Pons (tissue), 1 donor: ENCODE measurements around the gene FAAP100.
A peak's percentile ranks its signal among the peaks of the same experiment; 100 is the strongest.
"Not testable (repeated sequence)": the region's sequence is repeated elsewhere in the genome, so short reads cannot be mapped to it uniquely, and the experiment has no call there.

Experiments used
- DNase-seq: peaks from one replicate; pipeline ENCODE4 v3.0.0-alpha.2; 2016; ENCODE audit warnings: low spot score

Gene FAAP100, protein sequence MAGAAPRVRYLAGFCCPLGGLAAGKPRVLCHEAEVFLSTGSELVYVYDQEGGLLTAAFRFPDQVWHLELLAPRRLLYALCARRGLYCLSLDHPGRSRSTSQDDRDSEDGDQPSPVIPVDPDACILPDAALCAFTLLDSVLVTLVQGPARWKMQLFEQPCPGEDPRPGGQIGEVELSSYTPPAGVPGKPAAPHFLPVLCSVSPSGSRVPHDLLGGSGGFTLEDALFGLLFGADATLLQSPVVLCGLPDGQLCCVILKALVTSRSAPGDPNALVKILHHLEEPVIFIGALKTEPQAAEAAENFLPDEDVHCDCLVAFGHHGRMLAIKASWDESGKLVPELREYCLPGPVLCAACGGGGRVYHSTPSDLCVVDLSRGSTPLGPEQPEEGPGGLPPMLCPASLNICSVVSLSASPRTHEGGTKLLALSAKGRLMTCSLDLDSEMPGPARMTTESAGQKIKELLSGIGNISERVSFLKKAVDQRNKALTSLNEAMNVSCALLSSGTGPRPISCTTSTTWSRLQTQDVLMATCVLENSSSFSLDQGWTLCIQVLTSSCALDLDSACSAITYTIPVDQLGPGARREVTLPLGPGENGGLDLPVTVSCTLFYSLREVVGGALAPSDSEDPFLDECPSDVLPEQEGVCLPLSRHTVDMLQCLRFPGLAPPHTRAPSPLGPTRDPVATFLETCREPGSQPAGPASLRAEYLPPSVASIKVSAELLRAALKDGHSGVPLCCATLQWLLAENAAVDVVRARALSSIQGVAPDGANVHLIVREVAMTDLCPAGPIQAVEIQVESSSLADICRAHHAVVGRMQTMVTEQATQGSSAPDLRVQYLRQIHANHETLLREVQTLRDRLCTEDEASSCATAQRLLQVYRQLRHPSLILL

DNA sequence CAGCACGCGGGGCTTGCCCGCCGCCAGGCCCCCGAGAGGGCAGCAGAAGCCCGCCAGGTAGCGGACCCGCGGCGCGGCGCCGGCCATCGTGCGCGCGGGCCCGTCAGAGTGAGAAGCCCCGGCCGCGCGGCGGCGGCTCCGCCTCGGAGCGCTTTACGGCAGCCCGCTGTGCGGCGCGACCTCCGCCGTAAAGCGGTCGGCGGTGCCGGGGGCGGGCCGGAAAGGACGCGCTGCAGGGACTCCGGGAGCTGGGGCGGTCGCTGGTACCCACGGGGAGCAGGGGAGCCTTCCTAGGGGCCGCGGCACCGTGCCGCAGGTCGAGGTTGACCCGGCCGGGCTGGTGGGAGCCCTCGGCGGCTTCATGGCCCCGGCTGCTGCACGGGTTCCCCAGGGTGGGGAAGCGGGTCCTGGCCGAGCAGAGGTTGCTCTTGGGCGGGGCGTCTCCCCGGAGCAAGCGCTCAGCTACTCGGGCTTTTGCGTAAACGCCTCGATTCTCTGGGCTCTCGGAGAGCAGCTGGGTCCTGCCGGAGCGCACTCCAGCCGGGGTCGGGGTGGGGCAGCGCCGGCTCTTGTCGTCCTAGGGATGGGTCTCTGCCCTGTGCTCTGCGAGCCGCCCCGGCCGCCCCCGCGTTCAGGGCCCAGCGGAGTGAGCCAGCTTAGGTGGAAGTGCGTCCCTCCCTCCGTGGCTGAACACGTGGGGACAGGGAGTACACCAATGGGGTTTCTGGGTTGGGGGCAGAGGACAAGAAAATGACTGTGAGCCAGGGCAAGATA lies at the start of gene FAAP100:
Gene FAAP100, minus strand, starts transcription at position 110 of the 774 bp plus-strand sequence. Its CDS starts 23 bp downstream, at position 87.
- DNase-seq: peak; percentile 49

DNA sequence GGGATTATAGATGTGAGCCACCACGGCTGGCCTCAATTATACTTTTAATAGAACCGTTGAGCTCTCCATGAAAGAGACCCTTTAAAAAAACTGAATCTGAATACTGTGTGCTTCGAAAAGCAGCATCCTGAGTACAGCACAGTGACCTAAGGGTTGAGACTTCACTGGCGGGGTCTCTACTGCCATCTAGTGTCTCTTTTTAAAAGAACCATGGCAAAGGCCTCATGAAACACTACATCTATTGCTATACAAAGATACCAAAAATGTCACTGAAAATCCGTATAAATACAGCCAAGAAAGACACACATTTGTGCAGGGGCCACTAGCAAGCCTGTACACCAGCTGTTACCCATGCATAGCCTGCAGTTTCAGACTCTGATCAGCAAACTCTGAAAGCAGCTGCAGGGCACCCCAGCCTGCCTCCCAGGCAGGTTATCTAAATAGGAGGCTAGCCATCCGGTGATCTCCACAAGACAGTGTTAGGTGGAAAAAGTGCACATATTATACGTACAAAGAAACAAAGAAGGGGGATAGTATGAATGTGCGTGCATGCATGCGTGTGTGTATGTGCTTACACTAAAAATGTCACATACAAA lies 49.5 kb upstream of the FAAP100 start:
- peak; percentile 62 for DNase-seq

DNA sequence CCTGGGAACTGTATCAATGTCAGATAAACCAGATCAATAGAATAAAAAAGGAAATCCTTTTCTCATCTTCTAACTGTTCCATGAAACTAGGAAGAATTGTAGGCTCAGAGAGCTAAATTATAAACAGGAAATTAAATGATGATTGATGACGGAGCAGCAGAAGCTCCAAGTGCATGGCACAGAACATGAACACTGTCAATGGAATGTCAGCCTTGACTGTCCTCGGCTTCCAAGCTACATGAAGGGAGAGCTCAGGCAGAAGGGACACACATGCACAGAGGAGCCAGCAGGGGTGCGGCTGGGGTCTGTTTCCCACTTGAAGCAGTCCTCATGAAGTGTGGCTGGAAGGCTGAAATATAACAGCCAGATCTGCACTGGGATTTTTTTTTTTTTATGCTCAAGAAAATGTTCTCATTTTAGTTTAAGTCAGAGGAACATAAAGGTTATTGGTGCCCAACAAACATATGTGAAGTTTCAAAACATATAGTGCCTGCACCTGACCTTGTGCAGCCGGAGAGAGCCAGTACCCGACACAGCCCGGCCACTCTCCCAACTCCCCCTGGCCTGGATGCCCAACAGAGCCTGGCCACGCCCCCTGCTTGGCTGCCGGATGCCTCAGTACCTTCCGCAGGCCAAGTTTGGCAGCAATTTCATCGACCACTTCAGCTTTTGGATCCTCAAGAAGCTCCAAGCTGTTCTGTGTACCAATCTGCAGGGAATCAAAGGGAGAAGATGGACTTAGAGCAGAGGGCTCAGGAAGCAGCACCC lies 47.8 kb upstream of the FAAP100 start:
- DNase-seq: no peak

DNA sequence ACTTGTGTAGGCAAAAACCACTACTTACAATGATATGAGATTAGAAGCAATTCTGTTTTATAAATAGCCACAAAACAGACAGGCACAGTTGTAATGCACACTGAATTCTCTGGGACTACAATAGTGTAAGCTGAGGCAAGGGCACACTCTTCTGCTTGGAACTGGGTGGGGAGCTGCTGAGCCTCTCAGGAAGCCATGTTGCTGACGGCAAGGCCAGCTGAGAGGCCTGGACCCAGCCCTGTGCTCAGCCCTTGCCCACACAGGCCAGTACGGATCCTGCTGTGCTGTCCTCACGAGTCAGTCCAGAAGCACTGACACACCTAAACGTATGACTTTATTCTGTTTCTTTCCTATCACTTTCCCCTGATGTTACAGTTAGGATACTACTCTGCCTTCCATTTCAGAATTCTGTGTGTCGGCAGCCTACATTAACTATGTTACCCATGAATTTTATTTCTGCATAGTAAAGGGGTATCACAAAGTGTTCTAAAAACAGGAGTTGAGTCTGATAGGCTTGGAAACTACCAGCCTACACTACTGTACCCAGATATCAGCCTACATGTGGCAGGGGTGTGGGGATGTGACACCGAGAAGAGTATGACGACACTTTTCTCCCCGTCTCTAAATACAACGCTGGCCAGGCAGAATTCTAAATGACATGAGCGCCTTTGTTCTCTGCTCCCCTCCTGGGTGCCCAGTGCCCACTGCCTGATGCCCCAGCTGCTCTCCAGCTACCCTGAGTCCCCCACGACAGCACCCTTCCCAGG lies 41.1 kb upstream of the FAAP100 start:
- DNase-seq: no peak

DNA sequence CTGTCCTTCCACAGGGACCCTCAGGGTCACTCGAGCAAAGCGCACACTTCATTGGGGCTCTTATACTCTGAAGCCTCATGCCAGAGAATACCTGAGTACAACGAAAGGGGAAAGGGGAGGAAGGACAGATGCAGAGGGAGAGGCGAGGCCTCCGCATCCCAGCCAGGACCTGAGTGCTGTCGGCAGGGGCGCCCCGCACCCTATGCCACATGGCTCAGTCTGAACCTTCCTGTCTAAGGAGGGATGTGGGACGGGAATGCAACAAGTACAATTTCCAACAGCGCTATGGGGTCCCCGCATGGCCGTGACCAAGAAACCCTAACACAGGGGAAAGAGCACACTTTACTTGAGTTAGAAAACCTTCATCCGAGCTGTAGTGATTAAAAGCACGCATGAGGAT lies 39.8 kb upstream of the FAAP100 start:
- DNase-seq: no peak

DNA sequence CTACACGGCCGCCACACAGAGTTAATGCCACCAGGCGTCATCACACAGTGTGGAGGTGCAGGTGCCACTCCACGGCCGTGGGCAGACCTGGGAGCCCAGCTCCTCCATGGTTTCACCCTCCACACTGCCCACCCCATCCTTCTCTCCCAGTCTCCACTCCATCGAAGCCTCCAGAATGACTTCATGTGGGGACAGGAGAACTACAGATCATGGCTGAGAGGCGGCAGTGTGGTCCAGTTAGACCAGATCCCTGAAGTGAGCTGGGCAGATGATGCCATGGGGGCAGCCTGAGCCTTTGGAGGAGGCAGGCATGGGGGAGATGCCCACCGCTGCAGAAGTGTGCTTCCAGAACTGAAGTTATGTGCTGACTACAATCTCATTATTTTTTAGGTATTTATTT lies 38.0 kb upstream of the FAAP100 start:
- DNase-seq: no peak

DNA sequence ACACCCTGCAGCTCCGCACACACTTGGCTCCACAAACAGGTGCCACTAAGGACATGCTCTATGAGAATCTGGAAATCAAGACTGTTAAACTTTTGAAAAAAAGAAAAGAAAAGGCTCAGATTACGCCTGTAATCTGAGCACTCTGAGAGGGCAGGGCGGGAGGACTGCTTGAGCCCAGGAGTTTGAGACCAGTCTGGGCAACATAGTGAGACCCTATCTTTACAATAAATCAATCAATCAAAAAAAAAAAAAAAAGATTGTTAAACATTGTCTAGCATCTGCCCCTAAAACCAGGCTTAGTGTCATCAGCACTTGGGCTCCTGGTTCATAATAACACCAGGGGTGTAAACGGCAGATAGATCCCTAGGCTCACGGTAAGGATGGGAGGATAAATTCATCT lies 37.5 kb upstream of the FAAP100 start:
- DNase-seq: no peak

DNA sequence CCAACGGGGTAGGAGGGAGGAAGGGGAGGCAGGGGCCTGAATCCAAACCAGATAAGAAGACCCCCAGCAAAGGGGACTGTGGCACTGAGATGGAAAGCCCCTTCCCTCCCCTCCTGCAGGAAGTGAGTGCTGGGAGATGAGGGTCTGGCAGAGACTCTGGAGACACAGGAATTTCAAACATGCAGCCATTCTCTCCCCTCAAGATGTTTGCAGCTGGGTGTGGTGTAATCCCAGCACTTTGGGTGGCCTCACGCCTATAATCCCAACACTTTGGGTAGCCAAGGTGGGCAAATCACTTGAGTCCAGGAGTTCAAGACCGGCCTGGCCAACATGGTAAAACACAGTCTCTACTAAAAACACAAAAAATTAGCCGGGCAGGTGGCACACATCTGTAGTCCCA lies 33.9 kb upstream of the FAAP100 start:
- no peak for DNase-seq

DNA sequence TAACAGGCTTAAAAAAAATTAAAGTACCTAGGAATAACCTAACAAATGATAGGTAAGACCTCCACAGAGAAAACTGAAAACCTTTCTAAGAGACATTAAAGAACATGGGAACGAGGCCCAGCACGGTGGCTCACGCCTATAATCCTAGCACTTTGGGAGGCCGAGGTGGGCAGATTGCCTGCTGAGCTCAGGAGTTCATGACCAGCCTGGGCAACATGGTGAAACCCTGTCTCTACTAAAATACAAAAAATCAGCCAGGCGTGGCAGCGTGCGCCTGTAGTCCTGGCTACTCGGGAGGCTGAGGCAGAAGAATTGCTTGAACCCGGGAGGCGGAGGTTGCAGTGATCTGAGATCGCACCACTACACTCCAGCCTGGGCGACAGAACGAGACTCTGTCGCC lies 32.6 kb upstream of the FAAP100 start:
- not testable (repeated sequence) for DNase-seq

DNA sequence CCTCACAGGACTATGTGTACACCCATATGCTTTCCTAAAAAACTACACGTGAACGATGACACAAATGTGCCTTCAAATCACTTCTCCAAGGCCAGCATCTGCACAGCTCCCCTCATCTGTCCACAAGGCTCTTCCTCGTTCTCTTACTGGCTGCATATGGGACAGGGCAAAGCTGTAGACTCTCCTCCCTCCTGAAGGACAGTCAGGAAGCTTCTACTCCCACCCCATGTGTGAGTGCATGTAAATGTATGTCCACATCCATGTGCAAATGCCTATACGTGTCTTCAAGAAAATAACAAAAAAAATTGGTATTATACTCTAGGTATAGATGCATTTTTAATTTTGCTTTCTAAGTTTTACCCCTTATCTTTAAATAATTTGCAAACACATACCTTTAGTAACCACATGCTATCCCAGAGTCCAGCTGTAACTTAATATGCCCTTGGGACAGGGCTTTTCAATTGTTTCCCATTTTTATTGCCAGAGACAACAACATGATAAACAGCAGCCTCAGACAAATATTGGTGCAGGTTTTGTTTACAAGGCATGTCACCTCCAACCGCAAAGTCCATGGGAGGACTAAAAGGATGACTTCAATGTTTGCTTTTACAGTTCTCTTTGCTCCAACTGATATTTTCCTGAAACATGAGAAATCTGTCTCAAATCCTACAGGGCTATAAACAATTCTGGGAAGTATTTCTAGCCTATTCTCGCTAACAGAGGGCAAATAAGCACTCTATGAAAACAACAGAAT lies 31.6 kb upstream of the FAAP100 start:
- DNase-seq: no peak

DNA sequence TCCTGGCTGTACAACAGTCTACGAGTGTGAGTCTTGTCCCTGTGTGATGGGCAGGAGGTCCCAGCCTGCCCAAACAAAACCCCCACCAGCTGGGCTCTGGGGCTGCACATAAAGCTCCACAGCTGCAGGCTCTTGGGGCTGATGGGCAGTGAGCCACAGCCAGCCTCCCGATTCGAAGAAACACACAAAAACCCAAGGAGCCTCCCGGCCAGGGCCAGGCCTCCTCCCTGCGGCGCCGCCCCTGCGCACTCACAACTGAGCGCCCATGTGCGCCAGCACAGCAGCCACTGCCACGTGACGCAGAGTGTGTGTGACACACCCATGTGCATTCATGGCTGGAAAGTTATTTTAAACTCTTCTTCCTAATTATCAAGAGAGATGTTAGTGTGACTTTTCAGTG lies 30.6 kb upstream of the FAAP100 start:
- no peak for DNase-seq

DNA sequence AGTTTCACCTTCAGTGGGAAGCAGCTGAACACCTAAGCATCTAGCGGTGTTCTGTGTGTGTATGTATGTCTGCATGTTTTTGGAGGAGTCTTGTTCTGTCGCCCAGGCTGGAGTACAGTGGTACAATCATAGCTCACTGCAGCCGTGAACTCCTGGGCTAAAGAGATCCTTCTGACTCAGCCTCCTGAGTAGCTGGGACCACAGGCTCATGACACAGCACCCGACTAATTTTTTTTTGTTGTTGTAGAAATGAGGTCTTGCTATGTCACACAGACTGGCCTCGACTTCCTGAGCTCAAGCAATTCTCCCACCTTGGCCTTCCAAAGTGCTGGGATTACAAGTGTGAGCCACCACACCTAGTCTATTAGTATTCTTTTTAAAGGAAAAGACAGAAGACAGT lies 30.2 kb upstream of the FAAP100 start:
- DNase-seq: no peak

DNA sequence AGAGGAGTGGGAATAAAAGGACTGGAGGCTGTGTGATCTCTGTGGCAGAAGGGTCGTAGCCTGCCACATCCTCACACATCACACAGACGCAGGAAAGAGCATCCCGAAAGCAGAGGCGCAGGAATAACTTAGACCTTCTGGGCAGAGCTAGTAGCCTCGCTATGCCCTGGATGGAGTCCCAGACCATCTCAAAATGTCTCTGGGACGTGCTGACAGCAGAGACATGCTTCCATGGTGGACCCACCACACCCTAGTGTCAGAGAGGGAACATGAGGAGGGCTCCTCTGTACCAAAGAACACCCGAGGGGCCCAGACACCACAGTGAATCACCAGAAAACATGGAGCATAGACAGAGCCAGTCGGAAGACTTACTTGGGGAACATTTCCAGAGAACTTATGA lies 29.6 kb upstream of the FAAP100 start:
- DNase-seq: no peak

DNA sequence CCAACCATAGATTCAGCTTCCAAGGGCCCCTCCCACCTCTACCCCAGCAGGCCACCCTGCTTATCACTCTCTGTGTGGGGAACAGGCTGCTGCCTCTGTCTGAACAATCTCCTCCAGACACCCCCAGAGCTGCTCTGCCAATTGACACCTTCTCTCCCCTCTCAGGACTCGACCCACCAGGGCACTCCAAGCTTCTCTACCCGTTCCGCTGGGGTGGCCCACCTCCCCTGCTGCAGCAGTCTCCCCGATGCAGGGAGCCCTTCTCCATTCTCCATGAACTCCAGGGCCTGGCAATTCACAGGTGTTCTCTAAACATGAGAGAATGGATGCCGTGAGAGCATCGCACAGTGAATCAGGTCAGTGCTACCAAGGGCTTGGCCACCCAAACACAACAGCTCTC lies 28.3 kb upstream of the FAAP100 start:
- no peak for DNase-seq

DNA sequence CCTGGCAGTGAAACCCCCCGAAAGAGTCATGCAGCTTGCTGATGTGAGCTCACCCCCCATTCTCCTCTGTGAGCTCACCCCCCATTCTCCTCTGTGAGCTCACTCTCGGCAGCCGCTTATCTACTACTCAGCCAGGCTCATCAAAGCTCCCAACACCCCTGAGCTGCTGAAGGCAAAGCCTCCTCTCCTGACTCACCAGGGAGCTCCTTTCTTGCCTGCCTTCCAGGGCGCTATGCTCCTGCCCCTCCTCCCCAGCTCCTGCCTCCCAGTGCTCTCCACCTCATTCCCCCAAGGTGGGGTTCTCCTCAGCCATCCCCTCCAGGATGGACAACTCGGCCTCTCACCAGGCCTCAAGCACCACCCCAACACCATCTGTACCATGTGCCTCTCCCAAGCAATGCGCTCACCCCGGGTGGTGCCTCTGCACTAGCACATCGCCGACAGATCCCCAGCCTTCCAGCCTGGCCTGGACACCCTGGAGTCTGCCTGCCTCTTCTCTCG lies 27.7 kb upstream of the FAAP100 start:
- DNase-seq: no peak

DNA sequence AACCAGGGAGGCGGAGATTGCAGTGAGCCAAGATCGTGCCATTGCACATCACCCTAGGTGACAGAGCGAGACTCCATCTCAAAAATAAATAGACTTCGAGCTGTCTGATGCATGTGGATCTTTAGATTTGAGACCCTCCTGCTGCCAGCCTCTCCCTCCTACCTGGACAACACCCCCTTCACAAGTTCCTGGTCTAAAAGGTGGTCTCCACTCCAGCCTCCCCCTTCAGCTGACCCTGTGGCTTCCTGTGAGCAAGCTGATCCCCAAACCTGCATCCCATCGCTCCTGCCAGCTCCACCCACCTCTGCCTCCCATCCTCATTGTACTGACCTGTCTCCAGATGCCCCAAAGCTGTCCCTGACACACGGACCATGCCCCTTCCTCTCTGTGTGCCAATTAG lies 27.1 kb upstream of the FAAP100 start:
- DNase-seq: no peak

DNA sequence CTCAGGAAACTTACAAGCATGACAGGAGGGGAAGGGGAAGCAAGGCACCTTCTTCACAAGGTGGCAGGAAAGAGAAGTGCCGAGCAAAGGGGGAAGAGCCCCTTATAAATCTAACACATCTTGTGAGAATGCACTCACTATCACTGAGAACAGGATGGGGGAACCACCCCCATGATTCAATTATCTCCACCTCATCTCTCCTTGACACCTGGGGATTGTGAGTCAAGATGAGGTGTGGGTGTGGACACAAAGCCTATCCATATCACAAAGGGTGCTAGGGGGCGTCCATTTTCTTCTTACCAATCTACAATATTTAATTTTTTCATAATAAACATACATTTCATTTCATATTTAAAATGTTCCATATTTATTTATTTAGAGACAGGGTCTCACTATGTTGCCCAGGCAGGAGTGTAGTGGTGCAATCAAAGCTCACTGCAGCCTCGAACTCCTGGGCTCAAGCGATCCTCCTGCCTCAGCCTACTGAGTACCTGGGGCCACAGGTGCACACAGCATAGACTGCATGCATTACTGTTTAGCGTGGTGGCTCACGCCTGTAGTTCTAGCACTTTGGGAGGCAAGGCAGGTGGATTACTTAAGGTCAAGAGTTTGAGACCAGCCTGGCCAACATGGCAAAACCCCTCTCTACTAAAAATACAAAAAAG lies 26.5 kb upstream of the FAAP100 start:
- DNase-seq: no peak

DNA sequence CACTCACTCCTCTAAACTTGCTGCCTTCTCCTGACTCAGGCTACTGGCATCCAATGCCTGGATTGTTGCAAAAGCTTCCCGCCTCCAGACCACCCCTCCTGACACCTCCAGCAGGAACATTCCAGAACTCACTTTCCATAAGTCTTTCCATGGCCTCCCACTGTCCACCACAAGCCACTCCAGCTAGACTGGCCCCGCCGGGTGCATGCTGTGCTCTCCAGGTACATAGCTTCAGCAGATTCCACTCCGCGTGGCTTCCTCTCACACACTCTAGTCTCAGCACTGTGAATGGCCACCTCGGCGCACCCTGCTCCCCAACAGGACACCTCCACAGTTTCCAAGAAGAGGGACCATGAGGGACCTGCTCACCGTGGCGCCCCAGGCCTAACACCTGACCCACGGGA lies 25.9 kb upstream of the FAAP100 start:
- no peak for DNase-seq
